PC-9 (cell line): Measurements from ENCODE around the gene SEC24C. TPM values are rescaled to one million over a fixed set of nuclear protein-coding genes. Genes with fewer than 3 reads are reported as not detected.
A peak's percentile ranks its signal among the peaks of the same experiment; 100 is the strongest.

Experiments
- BruUV-seq: library from RNA; stranded (reverse); fragments of 400-500 nt; replicated peaks from 2 replicates; lab custom pipeline; 2021; lab: Mats Ljungman, UMichigan
- CTCF ChIA-PET: fragments of 300-600 bp; sonication (Branson Sonifier 250); formaldehyde crosslinking; loops from one replicate; lab custom pipeline; 2022; ENCODE audit warnings: antibody characterized with exemption; lab: Charles Lee
- POLR2A ChIA-PET: fragments of 300-600 bp; sonication (Branson Sonifier 250); formaldehyde crosslinking; loops from one replicate; lab custom pipeline; 2022; ENCODE audit warnings: antibody characterized with exemption; ENCODE audit not compliant: unreplicated experiment; lab: Charles Lee
- DNase-seq, 2 experiments: peaks; one replicate each; pipeline versions ENCODE4 v3.0.0 to v3.0.0-alpha.2; 2015 to 2022; ENCODE audit warnings: mixed read lengths in 1 of 2
- H2AFZ ChIP-seq: fragments of 200-600 bp; sonication (generic); 2 replicates; pipeline ENCODE4 v1.8.1; 2017; ENCODE audit warnings: antibody characterized with exemption
- H3F3A ChIP-seq: fragments of 200-600 bp; sonication (generic); 2 replicates; pipeline ENCODE4 v1.8.1; 2017; ENCODE audit warnings: antibody characterized with exemption, mild to moderate bottlenecking, low read depth; ENCODE audit not compliant: insufficient read depth
- H3K27ac ChIP-seq: fragments of 200-600 bp; sonication (generic); 2 replicates; pipeline ENCODE4 v1.6.1; 2016; ENCODE audit warnings: mixed run types
- H3K27me3 ChIP-seq: fragments of 200-600 bp; sonication (generic); 2 replicates; pipeline ENCODE4 v1.6.1; 2016; ENCODE audit warnings: low read depth, mixed run types; ENCODE audit not compliant: insufficient read depth
- H3K36me3 ChIP-seq: fragments of 200-600 bp; sonication (generic); 2 replicates; pipeline ENCODE4 v1.6.1; 2016; ENCODE audit warnings: low read depth, mixed run types
- H3K4me1 ChIP-seq: fragments of 200-600 bp; sonication (generic); replicated peaks from 2 replicates; pipeline ENCODE4 v1.6.1; 2016; ENCODE audit warnings: mixed run types; ENCODE audit not compliant: insufficient read depth
- H3K4me2 ChIP-seq: fragments of 200-600 bp; sonication (generic); 2 replicates; pipeline ENCODE4 v1.6.1; 2017; ENCODE audit warnings: mixed run types
- H3K4me3 ChIP-seq: fragments of 200-600 bp; sonication (generic); 2 replicates; pipeline ENCODE4 v1.6.1; 2016; ENCODE audit warnings: mixed run types
- H3K79me2 ChIP-seq: fragments of 200-600 bp; sonication (generic); 2 replicates; pipeline ENCODE4 v1.6.1; 2017; ENCODE audit warnings: low read depth, mixed run types
- H3K9me2 ChIP-seq: fragments of 200-600 bp; sonication (generic); 2 replicates; pipeline ENCODE4 v1.8.1; 2017; ENCODE audit warnings: mild to moderate bottlenecking; ENCODE audit not compliant: insufficient read depth
- H3K9me3 ChIP-seq: fragments of 200-600 bp; sonication (generic); 2 replicates; pipeline ENCODE4 v1.8.1; 2016; ENCODE audit warnings: low read depth; ENCODE audit not compliant: insufficient read depth
- H4K20me1 ChIP-seq: fragments of 200-600 bp; sonication (generic); 2 replicates; pipeline ENCODE4 v1.8.1; 2017; ENCODE audit not compliant: insufficient read depth
- EZH2 ChIP-seq: fragments of 200-600 bp; sonication (generic); IDR thresholded peaks from 2 replicates; pipeline ENCODE4 v1.8.0; 2017; ENCODE audit warnings: antibody characterized with exemption, low read depth
- intact Hi-C: fragments of 100-400 bp; cut with micrococcal nuclease; formaldehyde crosslinking; loops from one replicate; pipeline ENCODE4 v1.10.0; 2022; ENCODE audit not compliant: unreplicated experiment
- total RNA-seq: library from RNA; stranded (reverse); gene quantifications from 2 replicates; pipeline ENCODE4 v1.2.3, GENCODE V29; 2021
- TF ChIP-seq, protein P1 (sequence below): fragments of 200-600 bp; sonication (generic); conservative IDR thresholded peaks from 2 replicates; pipeline ENCODE4 v1.6.1; 2017; ENCODE audit warnings: mixed run types, antibody characterized with exemption, mild to moderate bottlenecking, moderate library complexity

SEC24C gene
- total RNA-seq, 1 experiment from 2014 or later = 105 TPM

- Histone ChIP-seq H3K4me1 (0 out of 2 replicates have a peak, but pooled peaks cover 3% of the 10 kb centered on the region), H3K27me3 (no peaks in the 10 kb centered on the region), H2AFZ (no peak overlapping the region), H3K4me3 (no peak overlapping the region), H3K4me2 (no peak overlapping the region), H3K36me3 (peaks cover 44% of the 10 kb centered on the region), H3F3A (peaks cover 91% of the 10 kb centered on the region), H3K9me2 (no peaks in the 10 kb centered on the region), H3K79me2 (no peaks in the 10 kb centered on the region), H4K20me1 (peaks cover 35% of the 10 kb centered on the region), H3K9me3 (no peaks in the 10 kb centered on the region), H3K27ac (0 out of 2 replicates have a peak overlapping the region, but pooled peaks have one; percentile 10)
- BruUV-seq = no TSS peak
- intact Hi-C loops = no loop called here
- DNase-seq = no peak
- POLR2A ChIA-PET = interaction anchor here (0.6 kb wide), 1 partner anchor 26 kb away, joined by 3 read pairs; no protein-coding TSS in a partner anchor
- CTCF ChIA-PET = no interaction called here
- no peak for TF ChIP-seq EZH2
- TF ChIP-seq, protein P1, sequence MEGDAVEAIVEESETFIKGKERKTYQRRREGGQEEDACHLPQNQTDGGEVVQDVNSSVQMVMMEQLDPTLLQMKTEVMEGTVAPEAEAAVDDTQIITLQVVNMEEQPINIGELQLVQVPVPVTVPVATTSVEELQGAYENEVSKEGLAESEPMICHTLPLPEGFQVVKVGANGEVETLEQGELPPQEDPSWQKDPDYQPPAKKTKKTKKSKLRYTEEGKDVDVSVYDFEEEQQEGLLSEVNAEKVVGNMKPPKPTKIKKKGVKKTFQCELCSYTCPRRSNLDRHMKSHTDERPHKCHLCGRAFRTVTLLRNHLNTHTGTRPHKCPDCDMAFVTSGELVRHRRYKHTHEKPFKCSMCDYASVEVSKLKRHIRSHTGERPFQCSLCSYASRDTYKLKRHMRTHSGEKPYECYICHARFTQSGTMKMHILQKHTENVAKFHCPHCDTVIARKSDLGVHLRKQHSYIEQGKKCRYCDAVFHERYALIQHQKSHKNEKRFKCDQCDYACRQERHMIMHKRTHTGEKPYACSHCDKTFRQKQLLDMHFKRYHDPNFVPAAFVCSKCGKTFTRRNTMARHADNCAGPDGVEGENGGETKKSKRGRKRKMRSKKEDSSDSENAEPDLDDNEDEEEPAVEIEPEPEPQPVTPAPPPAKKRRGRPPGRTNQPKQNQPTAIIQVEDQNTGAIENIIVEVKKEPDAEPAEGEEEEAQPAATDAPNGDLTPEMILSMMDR = no peak
Measured at GRCh38 chr10:73816917-73817729, 73.0 kb downstream of the SEC24C start.

GRCh38 chr10:73817826-73818225 is 73.7 kb downstream of the SEC24C start:
- no TSS peak for BruUV-seq
- Histone ChIP-seq H4K20me1 (peaks cover 28% of the 10 kb centered on the region), H3K9me3 (no peaks in the 10 kb centered on the region), H3K4me1 (no peaks in the 10 kb centered on the region), H3K79me2 (no peaks in the 10 kb centered on the region), H3K27me3 (no peaks in the 10 kb centered on the region), H3K9me2 (no peaks in the 10 kb centered on the region), H3K27ac (0 out of 2 replicates have a peak overlapping the region, but pooled peaks have one; percentile 10), H2AFZ (no peak overlapping the region), H3K4me2 (no peak overlapping the region), H3K4me3 (no peak overlapping the region), H3K36me3 (peaks cover 51% of the 10 kb centered on the region), H3F3A (peaks cover 91% of the 10 kb centered on the region)
- DNase-seq = no peak
- POLR2A ChIA-PET = no interaction called here
- CTCF ChIA-PET = no interaction called here
- intact Hi-C loops = no loop called here
- TF ChIP-seq, protein P1 = no peak
- no peak for TF ChIP-seq EZH2

- Histone ChIP-seq H3K9me2 (no peaks in the 10 kb centered on the region), H3K4me3 (no peak overlapping the region), H3K9me3 (no peaks in the 10 kb centered on the region), H3K79me2 (no peaks in the 10 kb centered on the region), H4K20me1 (peaks cover 22% of the 10 kb centered on the region), H3K4me2 (no peak overlapping the region), H3K27me3 (no peaks in the 10 kb centered on the region), H3K4me1 (no peaks in the 10 kb centered on the region), H3K36me3 (peaks cover 54% of the 10 kb centered on the region), H3K27ac (no peak overlapping the region), H3F3A (peaks cover 89% of the 10 kb centered on the region), H2AFZ (no peak overlapping the region)
- TF ChIP-seq, protein P1 = no peak
- TF ChIP-seq EZH2 = no peak
- CTCF ChIA-PET = no interaction called here
- POLR2A ChIA-PET = interaction anchor here (0.6 kb wide), 1 partner anchor 43 kb away, joined by 3 read pairs; no protein-coding TSS in a partner anchor
- DNase-seq = no peak
- intact Hi-C loops = no loop called here
- no TSS peak for BruUV-seq
Measured at GRCh38 chr10:73818402-73818801, 74.2 kb downstream of the SEC24C start.
